Measurements from ENCODE around the gene GABBR2.
A peak's percentile ranks its signal among the peaks of the same experiment; 100 is the strongest.

GABBR2 gene

DNA sequence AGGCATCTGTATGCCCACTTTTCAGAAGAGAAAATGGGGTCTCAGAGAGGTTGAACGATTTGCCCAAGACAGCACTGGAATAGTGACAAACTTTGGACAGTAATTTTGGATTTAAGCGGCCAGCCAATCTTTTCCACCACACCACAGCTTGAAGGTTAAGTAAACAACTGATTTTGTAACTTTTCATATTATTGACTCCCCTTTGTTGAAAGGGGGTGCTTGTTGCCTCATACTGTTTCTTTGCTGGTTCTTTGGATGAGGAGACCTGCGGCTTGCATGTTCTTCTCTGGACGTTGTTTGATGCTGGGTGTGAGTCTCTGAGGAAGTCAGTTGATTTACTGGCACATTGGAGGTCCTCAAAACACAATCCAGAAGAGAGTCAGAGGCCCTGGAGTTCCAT is 11.7 kb upstream of the GABBR2 start:
- ATAC-seq = no peak

GRCh38 chr9:98719055-98719454 is 10.3 kb upstream of the GABBR2 start:
- no peak for ATAC-seq

DNA sequence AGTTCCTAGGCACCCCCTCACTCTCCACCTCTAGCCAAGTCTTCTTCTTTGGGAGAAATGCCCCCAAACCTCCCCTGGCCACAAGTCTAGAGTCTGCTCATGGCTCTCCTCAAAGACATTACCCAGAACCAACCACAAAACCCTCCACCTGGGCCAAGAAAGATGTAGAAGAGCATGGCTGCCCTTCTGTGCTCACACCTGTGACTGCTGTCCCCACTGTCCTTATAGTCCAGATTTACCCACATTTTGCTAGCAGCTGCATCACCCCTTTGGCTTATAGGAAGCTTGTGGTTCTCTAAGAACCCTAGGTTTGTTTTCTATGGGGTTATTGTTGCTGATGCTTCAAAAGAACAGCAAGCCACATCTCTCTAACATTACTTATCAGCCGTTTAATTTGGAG is 6.1 kb upstream of the GABBR2 start:
- no peak for ATAC-seq

DNA sequence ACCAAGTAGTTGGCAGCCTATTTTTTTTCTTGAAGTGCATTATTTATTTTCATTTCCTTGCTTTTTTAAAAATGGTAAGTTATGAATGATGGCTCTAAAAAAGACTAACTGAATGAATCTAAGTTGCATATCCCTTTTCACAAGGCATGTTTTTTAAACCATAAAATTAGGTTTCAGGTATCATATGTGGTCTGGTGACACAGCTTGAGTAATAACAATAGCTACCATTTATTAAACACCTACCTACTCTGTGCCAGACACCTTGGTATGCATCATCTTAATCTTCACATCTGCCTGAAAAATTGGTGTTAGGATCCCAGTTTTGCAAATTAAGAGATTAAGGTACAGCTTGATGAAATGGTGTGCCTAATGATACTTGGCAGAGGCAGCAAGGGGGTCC is 4.3 kb upstream of the GABBR2 start:
- ATAC-seq = no peak

- no peak for ATAC-seq
Observed at GRCh38 chr9:98709968-98710965, 1.5 kb upstream of the GABBR2 start.

GRCh38 chr9:98708103-98708932 is 417 bp downstream of the GABBR2 start:
- no peak for ATAC-seq

- no peak for ATAC-seq
Observed at GRCh38 chr9:98707166-98708102, 1.3 kb downstream of the GABBR2 start.

- ATAC-seq = no peak
Observed at GRCh38 chr9:98706651-98707165, 2.0 kb downstream of the GABBR2 start.

GRCh38 chr9:98702835-98703380 is 5.8 kb downstream of the GABBR2 start:
- no peak for ATAC-seq

DNA sequence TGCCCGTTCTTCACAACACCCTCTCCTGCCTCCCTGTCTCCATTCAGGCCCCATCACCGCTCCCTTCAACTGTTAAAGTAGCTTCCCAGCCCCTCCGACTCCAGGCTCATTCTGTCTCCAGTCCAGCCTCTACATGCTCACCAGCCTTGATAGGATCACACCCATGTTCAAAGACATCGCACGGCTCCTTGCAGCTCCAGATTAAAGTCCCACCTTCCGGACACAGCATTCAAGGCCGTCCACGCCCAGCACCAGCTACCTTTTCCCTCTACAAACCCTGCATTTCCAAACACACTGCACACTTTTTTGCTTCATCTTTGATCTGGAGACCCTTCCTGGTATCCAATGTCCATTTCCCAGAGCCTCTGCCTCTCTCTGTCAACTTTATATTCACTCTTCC is 6.4 kb downstream of the GABBR2 start:
- ATAC-seq = no peak

GRCh38 chr9:98701576-98701975 is 7.2 kb downstream of the GABBR2 start:
- ATAC-seq = no peak

DNA sequence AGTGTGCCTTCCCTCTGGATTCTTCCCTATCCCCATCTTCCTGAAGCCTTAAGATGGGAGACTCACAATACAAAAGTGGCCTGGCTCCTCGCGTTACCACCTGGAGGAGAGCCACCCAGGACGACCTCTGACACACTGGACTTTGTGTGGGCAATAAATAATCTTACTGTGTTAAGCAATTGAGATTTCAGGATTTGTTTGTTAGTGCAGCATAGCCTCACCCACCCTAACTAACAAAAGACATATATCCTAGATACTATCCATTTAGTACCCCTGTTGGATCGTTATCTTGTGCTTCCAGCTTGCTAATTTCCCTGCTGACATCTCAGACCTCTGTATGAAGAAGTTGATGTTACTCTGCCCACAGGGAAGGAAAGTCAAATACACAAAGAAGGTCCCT is 7.9 kb downstream of the GABBR2 start:
- ATAC-seq = no peak

- ATAC-seq = no peak
Observed at GRCh38 chr9:98698856-98699255, 9.9 kb downstream of the GABBR2 start.

DNA sequence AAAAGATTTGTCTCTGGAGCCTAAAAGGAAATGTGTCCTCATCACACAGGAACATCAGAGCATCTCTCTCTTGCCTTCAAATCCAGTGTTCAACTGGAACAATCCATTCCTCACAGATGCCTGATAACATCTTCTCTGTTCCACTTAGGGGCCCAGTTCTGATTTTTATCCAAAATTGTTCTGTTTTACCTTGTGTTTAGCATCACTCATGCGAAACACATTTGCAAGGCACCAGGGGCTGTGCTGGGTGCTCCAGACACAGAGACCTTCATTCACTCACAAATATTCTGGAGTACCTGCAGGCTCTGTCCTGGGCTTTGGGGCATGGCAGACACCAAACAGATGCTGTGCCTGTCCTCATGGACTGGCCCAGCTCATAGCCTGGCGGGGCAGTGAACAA is 13.8 kb downstream of the GABBR2 start:
- ATAC-seq = peak in 1 of 2 donors; percentile 17

- ATAC-seq = no peak
Observed at GRCh38 chr9:98692392-98692791, 16.3 kb downstream of the GABBR2 start.

- no peak for ATAC-seq
Observed at GRCh38 chr9:98691890-98692289, 16.8 kb downstream of the GABBR2 start.

DNA sequence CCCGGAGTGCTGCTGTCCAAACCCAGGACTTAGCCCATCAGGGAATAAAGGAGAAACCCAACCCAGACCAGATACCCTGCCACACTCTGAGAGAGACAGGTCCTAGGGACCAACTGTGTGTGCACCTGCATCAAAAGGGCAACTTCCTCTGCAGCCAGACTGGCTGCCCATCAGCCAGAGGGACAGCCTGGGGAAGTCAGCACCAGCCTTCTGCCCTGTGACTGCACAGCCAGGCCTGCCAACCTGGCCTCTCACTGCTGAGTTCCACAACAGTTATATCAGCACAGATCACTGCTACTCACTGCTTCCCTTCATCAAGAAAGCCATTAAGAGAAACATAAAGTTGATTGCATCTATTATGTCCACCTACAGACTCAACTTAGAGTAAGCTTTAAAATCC is 18.0 kb downstream of the GABBR2 start:
- no peak for ATAC-seq

DNA sequence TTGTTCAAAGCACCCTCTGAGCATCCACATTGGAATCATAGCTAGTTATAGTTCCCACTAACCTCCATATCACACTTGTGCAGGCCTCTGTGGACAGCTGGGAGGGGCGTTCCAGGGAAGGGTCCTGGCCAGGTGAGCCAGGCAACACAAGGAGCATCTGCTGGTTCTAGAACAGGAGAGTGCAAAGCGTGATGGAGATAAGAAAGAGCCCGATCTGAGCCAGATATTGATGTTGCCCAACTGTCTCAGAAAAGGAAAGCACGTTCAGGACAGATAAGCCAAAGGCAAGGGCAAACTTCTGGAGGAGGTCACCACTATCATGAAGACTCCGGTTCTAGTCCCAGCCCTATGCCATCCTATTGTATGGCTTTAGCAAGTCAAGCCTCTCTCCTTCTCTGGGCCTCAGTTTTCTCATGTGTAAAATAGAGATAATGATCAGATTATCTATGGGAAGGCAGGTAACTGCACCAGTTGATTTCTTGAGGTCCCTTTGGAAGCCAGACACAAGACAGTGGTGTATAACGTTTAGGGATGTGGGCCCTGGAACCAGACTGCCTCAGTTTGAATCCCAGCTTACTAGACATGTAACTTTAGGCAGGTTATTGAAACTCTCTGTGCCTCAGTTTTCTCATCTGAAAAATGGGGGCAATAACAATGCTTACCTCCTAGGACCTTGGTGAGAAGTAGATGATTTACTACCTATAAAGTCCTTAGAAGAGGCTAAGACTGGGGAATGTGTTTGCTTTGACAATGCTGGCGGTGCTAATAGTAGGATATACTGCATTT is 19.8 kb downstream of the GABBR2 start:
- ATAC-seq = no peak

- no peak for ATAC-seq
Observed at GRCh38 chr9:98687911-98688310, 20.8 kb downstream of the GABBR2 start.

GRCh38 chr9:98686961-98687855 is 21.5 kb downstream of the GABBR2 start:
- no peak for ATAC-seq
